Superior temporal gyrus (tissue), 1 donor: ENCODE results near the gene PAN2.

Source experiments
- DNase-seq: peaks from one replicate; pipeline ENCODE4 v3.0.0-alpha.2; 2016; ENCODE audit errors: extremely low spot score

Gene PAN2, protein sequence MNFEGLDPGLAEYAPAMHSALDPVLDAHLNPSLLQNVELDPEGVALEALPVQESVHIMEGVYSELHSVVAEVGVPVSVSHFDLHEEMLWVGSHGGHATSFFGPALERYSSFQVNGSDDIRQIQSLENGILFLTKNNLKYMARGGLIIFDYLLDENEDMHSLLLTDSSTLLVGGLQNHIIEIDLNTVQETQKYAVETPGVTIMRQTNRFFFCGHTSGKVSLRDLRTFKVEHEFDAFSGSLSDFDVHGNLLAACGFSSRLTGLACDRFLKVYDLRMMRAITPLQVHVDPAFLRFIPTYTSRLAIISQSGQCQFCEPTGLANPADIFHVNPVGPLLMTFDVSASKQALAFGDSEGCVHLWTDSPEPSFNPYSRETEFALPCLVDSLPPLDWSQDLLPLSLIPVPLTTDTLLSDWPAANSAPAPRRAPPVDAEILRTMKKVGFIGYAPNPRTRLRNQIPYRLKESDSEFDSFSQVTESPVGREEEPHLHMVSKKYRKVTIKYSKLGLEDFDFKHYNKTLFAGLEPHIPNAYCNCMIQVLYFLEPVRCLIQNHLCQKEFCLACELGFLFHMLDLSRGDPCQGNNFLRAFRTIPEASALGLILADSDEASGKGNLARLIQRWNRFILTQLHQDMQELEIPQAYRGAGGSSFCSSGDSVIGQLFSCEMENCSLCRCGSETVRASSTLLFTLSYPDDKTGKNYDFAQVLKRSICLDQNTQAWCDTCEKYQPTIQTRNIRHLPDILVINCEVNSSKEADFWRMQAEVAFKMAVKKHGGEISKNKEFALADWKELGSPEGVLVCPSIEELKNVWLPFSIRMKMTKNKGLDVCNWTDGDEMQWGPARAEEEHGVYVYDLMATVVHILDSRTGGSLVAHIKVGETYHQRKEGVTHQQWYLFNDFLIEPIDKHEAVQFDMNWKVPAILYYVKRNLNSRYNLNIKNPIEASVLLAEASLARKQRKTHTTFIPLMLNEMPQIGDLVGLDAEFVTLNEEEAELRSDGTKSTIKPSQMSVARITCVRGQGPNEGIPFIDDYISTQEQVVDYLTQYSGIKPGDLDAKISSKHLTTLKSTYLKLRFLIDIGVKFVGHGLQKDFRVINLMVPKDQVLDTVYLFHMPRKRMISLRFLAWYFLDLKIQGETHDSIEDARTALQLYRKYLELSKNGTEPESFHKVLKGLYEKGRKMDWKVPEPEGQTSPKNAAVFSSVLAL

GRCh38 chr12:56333679-56334489 is at the start of gene PAN2:
PAN2 (minus strand) TSS chr12:56334000; CDS start chr12:56333094, 906 bp downstream.
- DNase-seq = peak; percentile 98

GRCh38 chr12:56382611-56383010 is 48.8 kb upstream of the PAN2 start:
- no peak for DNase-seq

GRCh38 chr12:56377989-56378316 is 44.2 kb upstream of the PAN2 start:
- DNase-seq = no peak

DNA sequence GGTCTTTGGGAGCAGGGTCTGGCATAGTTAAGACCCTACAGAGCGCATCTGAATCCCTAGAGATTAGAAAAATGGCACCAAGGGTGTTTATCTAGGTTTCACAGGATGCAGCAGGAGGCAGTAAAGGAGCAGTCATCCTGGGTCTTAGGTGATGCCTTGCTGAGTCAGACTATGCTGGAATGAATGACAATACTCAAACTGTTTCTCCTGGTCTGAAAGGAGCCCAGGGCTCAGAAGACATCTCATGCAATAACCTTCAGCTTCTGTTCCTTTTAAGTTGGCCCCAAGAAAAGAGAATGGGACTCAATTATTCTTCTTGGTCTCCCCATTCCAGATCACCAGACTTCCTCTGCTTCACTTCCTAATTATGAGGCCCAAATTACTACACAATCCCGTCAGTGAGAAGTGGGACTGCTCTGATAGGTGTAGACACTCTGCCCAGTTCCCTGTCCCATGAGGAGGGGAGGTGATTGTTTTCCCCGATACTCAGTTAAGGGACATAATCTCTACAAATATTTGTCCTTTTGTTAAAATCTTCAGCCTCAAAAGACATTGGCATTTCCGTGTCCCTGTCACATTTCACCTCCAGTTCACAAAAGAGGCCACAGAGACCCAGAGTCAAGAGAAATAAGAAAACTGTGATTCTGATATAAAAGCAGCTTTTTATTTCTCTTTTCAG is 43.6 kb upstream of the PAN2 start:
- no peak for DNase-seq

GRCh38 chr12:56375598-56376434 is 42.0 kb upstream of the PAN2 start:
- no peak for DNase-seq

GRCh38 chr12:56374726-56375597 is 41.2 kb upstream of the PAN2 start:
- DNase-seq = no peak

DNA sequence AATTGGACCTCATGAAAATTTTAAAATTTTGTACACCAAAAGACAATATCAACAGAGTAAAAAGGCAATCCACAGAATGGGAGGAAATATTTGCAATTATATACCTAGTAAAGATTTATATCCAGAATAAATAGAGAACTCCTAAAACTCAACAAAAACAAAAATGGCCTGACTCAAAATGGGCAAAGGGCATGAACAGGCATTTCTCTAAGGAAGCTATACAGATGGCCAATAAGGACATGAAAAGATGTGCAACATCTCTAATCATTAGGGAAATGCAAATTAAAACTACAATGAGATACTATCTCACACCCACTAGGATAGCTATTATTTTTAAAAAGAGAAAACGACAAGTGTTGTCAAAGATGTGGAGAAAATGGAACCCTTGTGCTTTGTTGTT is 39.7 kb upstream of the PAN2 start:
- DNase-seq = no peak

DNA sequence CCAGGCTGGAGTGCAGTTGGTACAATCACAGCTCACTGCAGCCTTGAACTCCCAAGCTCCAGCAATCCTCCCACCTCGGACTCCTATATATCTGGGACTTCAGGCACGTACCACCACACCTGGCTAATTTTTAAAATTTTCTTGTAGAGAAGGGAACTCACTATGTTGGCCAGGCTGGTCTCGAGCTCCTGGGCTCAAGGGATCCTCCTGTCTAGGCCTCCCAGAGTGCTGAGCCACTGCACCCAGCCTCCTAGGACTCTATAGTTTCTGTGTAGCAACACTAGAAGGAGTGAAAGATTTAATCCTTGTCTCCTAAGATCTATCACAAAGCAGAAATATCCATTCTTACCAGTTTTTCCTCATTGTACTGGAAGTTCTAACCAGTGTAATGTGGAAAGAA is 33.1 kb upstream of the PAN2 start:
- DNase-seq = no peak

GRCh38 chr12:56362130-56363059 is 28.6 kb upstream of the PAN2 start, which contains the start of gene APOF:
APOF (minus strand) TSS chr12:56362857; CDS start chr12:56362745, 112 bp downstream.
- DNase-seq = no peak

DNA sequence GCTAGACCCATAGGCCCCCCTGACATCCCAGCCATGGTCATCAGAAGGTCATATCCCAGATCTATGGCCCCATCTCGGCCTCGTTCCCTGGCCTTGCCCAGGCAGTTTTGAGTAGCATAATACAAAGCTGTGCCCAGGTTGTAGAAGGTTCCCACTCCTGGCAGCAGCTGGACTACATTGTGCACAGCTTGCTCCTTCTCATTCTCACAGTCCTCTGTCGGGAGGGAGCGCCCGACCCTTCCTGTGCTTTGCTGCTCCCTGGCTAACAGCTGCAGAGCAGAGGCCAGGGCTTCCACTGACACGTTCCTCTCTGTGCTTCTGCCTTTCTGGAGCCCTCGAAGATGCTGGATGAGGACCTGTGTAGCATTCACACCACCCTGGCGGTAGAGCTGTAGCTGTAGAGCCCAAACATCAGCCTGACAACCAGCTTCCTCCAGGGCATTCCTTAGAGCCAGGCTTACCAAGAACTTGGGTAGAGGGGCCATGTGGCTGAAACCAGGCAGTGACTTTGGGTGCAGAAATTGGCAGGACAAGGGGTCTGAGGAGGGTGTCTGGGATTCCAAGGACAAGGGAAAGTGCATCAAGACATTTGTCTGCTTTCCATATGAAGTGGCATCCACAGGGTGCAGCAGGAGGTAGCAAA is 27.8 kb upstream of the PAN2 start:
- DNase-seq = no peak

DNA sequence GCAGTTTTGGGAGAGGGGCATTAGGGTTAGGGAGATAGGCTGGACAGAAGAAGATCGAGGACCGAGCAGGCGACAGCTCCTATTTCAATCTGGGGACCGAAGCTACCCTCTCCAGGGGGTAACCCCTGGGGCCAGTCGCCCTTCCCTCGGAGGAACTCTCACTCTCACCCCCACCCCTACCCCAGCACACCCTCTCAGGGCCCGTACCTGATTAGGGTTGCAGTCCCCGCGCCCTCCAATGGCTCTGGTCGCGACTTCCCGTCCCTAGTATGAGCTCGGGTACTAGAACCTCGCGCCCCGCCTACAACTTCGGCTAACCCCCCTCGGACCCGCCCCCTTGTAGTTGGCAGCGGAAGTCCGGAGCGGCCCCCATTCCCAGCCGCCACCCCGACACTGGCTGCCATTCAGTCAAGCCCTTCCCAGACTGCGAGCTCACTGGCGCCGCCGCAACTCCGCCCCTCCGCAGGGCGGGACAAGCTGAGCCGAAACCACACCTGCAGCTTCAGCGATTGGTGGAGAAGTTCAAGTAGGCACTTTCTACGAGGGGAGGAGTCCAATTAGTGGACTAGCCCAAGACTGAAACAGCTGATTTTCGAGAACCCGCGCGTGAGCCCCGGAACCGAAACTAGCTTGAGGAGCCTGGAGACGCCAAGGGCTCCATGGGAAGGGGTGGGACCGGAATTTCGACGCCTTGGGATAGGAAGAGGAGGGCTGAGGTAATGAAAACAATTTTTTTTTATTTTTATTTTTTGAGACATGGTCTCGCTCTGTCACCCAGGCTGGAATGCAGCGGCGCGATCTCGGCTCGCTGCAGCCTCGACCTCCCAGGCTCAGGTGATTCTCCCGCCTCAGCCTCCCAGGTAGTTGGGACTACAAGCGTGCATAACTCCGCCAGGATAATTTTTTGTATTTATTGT is 26.3 kb upstream of the PAN2 start, which contains the start of gene STAT2:
TSS of gene STAT2 (minus strand) at position 257 of the 917 bp plus-strand sequence. CDS start 3,536 bp downstream, outside the sequence.
- DNase-seq = peak; percentile 99

DNA sequence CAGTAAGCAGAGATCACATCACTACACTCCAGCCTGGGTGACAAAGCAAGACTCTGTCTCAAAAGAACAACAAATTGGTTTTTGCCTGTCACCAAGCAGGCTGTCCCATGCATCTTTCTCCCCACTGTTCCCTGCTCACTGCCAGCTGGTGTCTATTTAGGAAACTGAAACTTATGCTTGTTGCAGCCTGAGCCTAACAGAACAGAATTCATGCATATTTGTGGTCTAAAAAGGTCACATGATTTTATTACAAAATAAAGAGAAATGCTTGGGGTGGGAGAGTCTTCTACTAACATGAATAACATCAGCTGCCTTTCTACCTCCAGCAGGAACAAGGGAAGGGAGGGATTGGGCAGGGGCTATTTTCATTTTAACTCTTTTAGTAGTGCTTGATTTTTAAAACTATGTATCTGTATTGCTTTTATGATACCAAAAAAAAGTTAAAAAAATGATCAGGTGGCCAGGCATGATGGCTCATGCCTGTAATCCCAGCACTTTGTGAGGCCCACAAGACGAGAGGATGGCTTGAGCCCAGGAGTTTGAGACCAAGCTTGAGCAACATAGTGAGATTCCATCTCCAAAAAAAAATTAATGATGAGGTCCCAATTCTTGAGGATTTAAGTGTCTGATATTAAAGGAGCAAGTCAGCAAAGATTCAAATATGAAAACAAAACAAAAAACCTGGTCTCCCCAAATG is 25.2 kb upstream of the PAN2 start:
- DNase-seq = peak; percentile 80

DNA sequence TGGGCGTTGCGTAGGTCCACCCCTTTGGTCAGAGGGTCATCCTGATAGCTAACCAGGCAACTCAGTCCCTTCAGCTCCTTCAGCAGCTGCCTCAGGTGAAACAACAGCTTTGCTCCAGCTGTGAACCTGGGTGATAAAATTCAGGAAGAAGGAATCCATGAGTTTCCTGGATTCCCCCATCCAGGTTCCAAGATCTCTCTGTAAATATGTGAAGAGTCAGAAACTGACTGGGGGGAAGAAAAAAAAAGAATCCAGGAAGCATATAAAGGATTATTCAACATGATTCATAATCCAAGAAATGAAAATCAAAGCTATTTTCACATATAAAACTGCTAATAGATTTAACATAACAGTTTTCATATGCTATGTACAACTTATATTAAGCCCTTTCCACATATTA is 17.5 kb upstream of the PAN2 start:
- no peak for DNase-seq

GRCh38 chr12:56350662-56351061 is 16.9 kb upstream of the PAN2 start:
- DNase-seq = no peak

DNA sequence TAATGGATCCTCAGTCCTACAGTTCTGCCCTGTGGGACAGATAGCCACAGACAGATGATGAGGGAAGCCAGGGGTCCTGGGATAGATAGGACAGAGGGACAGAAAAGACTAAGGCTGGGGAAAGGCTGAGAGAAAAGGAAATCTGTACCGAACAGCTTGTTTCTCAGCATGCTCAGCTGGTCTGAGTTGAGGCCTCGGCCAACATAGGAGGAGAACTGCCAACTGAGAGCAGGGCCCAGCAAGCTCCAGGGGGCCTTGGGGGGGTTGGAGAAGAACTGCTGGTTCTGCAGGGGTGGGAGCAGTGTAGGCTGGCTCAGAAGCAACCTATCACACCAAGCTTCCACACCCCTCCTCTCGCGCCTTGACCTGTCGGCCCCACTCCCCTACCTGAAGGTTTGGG is 15.0 kb upstream of the PAN2 start:
- no peak for DNase-seq
